Measurements from ENCODE around the gene SAP30BP.

SAP30BP gene

GRCh38 chr17:75703191-75703590, 36.1 kb downstream of the SAP30BP start:
- ChIA-PET CTCF (interaction anchor here (0.8 kb wide), 1 partner anchor 47 kb away, joined by 3 read pairs; no protein-coding TSS in a partner anchor), POLR2A (interaction anchor here (1.3 kb wide), 2 partner anchors 36 to 77 kb away, joined by 4 read pairs; partner anchors contain the start of genes RECQL5 and SAP30BP)
- no peak for DNase-seq (ENCODE audit: extremely low spot score)
- no peak for TF ChIP-seq ELF4 (IDR thresholded peaks at IDR 0.05)

GRCh38 chr17:75703591-75703990, 36.5 kb downstream of the SAP30BP start:
- ChIA-PET POLR2A (interaction anchor here (1.3 kb wide), 2 partner anchors 37 to 76 kb away, joined by 4 read pairs; partner anchors contain the start of genes RECQL5 and SAP30BP), CTCF (interaction anchor here (0.8 kb wide), 1 partner anchor 46 kb away, joined by 3 read pairs; no protein-coding TSS in a partner anchor)
- DNase-seq (ENCODE audit: extremely low spot score) = no peak
- TF ChIP-seq ARNT (IDR thresholded peaks at IDR 0.05) (no peak), ELF4 (IDR thresholded peaks at IDR 0.05) (no peak), SUZ12 (IDR thresholded peaks at IDR 0.05) (no peak), NFRKB (IDR thresholded peaks at IDR 0.05) (no peak), LEF1 (IDR thresholded peaks at IDR 0.05; ENCODE audit: borderline replicate concordance) (no peak), TARDBP (IDR thresholded peaks at IDR 0.05) (no peak), CTBP1 (IDR thresholded peaks at IDR 0.05; ENCODE audit: borderline replicate concordance) (no peak), L3MBTL2 (conservative IDR thresholded peaks at IDR 0.05) (no peak), ZNF384 (IDR thresholded peaks at IDR 0.05) (no peak)

GRCh38 chr17:75704963-75705875, 38.1 kb downstream of the SAP30BP start:
- TF ChIP-seq CTBP1 (IDR thresholded peaks at IDR 0.05; ENCODE audit: borderline replicate concordance) (no peak), L3MBTL2 (conservative IDR thresholded peaks at IDR 0.05) (no peak), SUZ12 (IDR thresholded peaks at IDR 0.05) (no peak), FOXA1 (IDR thresholded peaks at IDR 0.05) (no peak), TARDBP (IDR thresholded peaks at IDR 0.05) (no peak), ELF4 (IDR thresholded peaks at IDR 0.05) (no peak), SP1 (IDR thresholded peaks at IDR 0.05) (no peak), ARNT (IDR thresholded peaks at IDR 0.05) (no peak)
- ChIA-PET CTCF (interaction anchor here (0.6 kb wide), 1 partner anchor 11 kb away, joined by 3 read pairs; no protein-coding TSS in a partner anchor), POLR2A (no interaction called here)
- no peak for DNase-seq (ENCODE audit: extremely low spot score)

- ChIA-PET POLR2A (no interaction called here), CTCF (interaction anchor here (0.6 kb wide), 1 partner anchor 9 kb away, joined by 3 read pairs; no protein-coding TSS in a partner anchor)
- no peak for DNase-seq (ENCODE audit: extremely low spot score)
- TF ChIP-seq ZNF384 (IDR thresholded peaks at IDR 0.05) = no peak
- TF ChIP-seq CTBP1 (IDR thresholded peaks at IDR 0.05; ENCODE audit: borderline replicate concordance) = no peak
- TF ChIP-seq, protein P1, sequence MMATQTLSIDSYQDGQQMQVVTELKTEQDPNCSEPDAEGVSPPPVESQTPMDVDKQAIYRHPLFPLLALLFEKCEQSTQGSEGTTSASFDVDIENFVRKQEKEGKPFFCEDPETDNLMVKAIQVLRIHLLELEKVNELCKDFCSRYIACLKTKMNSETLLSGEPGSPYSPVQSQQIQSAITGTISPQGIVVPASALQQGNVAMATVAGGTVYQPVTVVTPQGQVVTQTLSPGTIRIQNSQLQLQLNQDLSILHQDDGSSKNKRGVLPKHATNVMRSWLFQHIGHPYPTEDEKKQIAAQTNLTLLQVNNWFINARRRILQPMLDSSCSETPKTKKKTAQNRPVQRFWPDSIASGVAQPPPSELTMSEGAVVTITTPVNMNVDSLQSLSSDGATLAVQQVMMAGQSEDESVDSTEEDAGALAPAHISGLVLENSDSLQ (IDR thresholded peaks at IDR 0.05) = no peak
- no peak for TF ChIP-seq SP1 (IDR thresholded peaks at IDR 0.05)
- no peak for TF ChIP-seq SUZ12 (IDR thresholded peaks at IDR 0.05)
- no peak for TF ChIP-seq LEF1 (IDR thresholded peaks at IDR 0.05; ENCODE audit: borderline replicate concordance)
- no peak for TF ChIP-seq FOXK2 (IDR thresholded peaks at IDR 0.05)
- TF ChIP-seq FOXA1 (IDR thresholded peaks at IDR 0.05) = no peak
- TF ChIP-seq ARNT (IDR thresholded peaks at IDR 0.05) = no peak
- no peak for TF ChIP-seq ELF4 (IDR thresholded peaks at IDR 0.05)
- TF ChIP-seq BHLHE40 (IDR thresholded peaks at IDR 0.05; ENCODE audit: borderline replicate concordance) = no peak
Observed at GRCh38 chr17:75706042-75706728, 39.0 kb downstream of the SAP30BP start.

GRCh38 chr17:75707079-75707571, 40.0 kb downstream of the SAP30BP start:
- ChIA-PET POLR2A (no interaction called here), CTCF (interaction anchor here (0.6 kb wide), 1 partner anchor 8 kb away, joined by 3 read pairs; no protein-coding TSS in a partner anchor)
- DNase-seq (ENCODE audit: extremely low spot score) = no peak
- TF ChIP-seq HDGF (IDR thresholded peaks at IDR 0.05; ENCODE audit: borderline replicate concordance) (no peak), ELF4 (IDR thresholded peaks at IDR 0.05) (no peak), BHLHE40 (IDR thresholded peaks at IDR 0.05; ENCODE audit: borderline replicate concordance) (no peak), LEF1 (IDR thresholded peaks at IDR 0.05; ENCODE audit: borderline replicate concordance) (no peak), FOXK2 (IDR thresholded peaks at IDR 0.05) (no peak), TARDBP (IDR thresholded peaks at IDR 0.05) (no peak), CTBP1 (IDR thresholded peaks at IDR 0.05; ENCODE audit: borderline replicate concordance) (no peak), FOXM1 (IDR thresholded peaks at IDR 0.05; ENCODE audit: borderline replicate concordance) (no peak), SP1 (IDR thresholded peaks at IDR 0.05) (no peak), NFRKB (IDR thresholded peaks at IDR 0.05) (no peak), ARNT (IDR thresholded peaks at IDR 0.05) (no peak)
- TF ChIP-seq, protein P1 (IDR thresholded peaks at IDR 0.05) = no peak

DNA sequence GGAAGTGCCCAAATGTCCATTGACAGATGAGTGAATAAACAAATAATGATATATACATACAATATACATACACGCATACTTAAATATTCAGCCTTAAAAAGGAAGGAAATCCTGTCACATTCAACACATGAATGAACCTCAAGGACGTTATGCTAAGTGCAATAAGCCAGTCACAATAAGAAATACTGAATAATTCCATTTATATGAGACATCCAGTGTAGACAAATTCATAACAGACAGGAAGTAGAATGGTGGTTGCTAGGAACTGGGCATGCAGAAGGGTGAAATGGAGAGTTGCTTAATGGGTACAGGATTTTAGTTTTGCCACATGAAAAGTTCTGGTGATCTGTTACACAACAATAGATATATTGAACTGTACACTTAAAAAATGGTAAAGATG, 45.3 kb downstream of the SAP30BP start:
- ChIA-PET CTCF (no interaction called here), POLR2A (no interaction called here)
- TF ChIP-seq ELF4 (IDR thresholded peaks at IDR 0.05) (no peak), BHLHE40 (IDR thresholded peaks at IDR 0.05; ENCODE audit: borderline replicate concordance) (no peak), FOXA1 (IDR thresholded peaks at IDR 0.05) (no peak), ARNT (IDR thresholded peaks at IDR 0.05) (no peak), SP1 (IDR thresholded peaks at IDR 0.05) (no peak), TARDBP (IDR thresholded peaks at IDR 0.05) (no peak), FOXK2 (IDR thresholded peaks at IDR 0.05) (no peak), L3MBTL2 (conservative IDR thresholded peaks at IDR 0.05) (no peak), HDGF (IDR thresholded peaks at IDR 0.05; ENCODE audit: borderline replicate concordance) (no peak), SUZ12 (IDR thresholded peaks at IDR 0.05) (no peak), LEF1 (IDR thresholded peaks at IDR 0.05; ENCODE audit: borderline replicate concordance) (no peak), NFRKB (IDR thresholded peaks at IDR 0.05) (no peak), ZNF384 (IDR thresholded peaks at IDR 0.05) (no peak), CTBP1 (IDR thresholded peaks at IDR 0.05; ENCODE audit: borderline replicate concordance) (no peak), FOXM1 (IDR thresholded peaks at IDR 0.05; ENCODE audit: borderline replicate concordance) (no peak)
- TF ChIP-seq, protein P1 (IDR thresholded peaks at IDR 0.05) = no peak
- DNase-seq (ENCODE audit: extremely low spot score) = no peak
